WTC11 (cell line): ENCODE measurements around the gene TUBGCP6. TPM values are rescaled to one million over a fixed set of nuclear protein-coding genes. Genes with fewer than 3 reads are reported as not detected.

Experiments used
- ATF2 ChIP-seq: sonication (generic); formaldehyde crosslinking; IDR thresholded peaks from 2 replicates; pipeline ENCODE4 v1.8.1; 2022; ENCODE audit warnings: low read depth, missing genetic modification reagents, borderline replicate concordance
- E2F4 ChIP-seq: sonication (generic); formaldehyde crosslinking; IDR thresholded peaks from 2 replicates; pipeline ENCODE4 v1.8.1; 2022; ENCODE audit warnings: low read depth, mild to moderate bottlenecking, moderate library complexity, missing genetic modification reagents, borderline replicate concordance
- ELF4 ChIP-seq: sonication (generic); formaldehyde crosslinking; IDR thresholded peaks from 2 replicates; pipeline ENCODE4 v1.8.1; 2022; ENCODE audit warnings: low read depth, mild to moderate bottlenecking, moderate library complexity, missing genetic modification reagents
- ERG ChIP-seq: fragments of 250-450 bp; sonication (Bioruptor Pico); IDR thresholded peaks from 2 replicates; pipeline ENCODE4 v1.8.0; 2021; ENCODE audit warnings: mild to moderate bottlenecking
- FOXK1 ChIP-seq: sonication (generic); formaldehyde crosslinking; IDR thresholded peaks from 2 replicates; pipeline ENCODE4 v1.8.0; 2022; ENCODE audit warnings: mild to moderate bottlenecking, moderate library complexity, missing genetic modification reagents
- GABPB1 ChIP-seq: sonication (generic); formaldehyde crosslinking; IDR thresholded peaks from 2 replicates; pipeline ENCODE4 v1.8.1; 2023; ENCODE audit warnings: mild to moderate bottlenecking, missing genetic modification reagents
- GTF2I ChIP-seq: fragments of 250-450 bp; sonication (Bioruptor Pico); conservative IDR thresholded peaks from 2 replicates; pipeline ENCODE4 v1.4.0; 2021; ENCODE audit warnings: mild to moderate bottlenecking
- JUN ChIP-seq: sonication (generic); formaldehyde crosslinking; IDR thresholded peaks from 2 replicates; pipeline ENCODE4 v1.8.0; 2023; ENCODE audit warnings: mild to moderate bottlenecking, missing genetic modification reagents
- NFE2L1 ChIP-seq: sonication (generic); formaldehyde crosslinking; IDR thresholded peaks from 2 replicates; pipeline ENCODE4 v1.8.1; 2023; ENCODE audit warnings: missing genetic modification reagents
- OVOL2 ChIP-seq: fragments of 250-450 bp; sonication (Bioruptor Pico); IDR thresholded peaks from 2 replicates; pipeline ENCODE4 v1.9.0; 2021; ENCODE audit warnings: mild to moderate bottlenecking, borderline replicate concordance
- PREB ChIP-seq: sonication (generic); formaldehyde crosslinking; IDR thresholded peaks from 2 replicates; pipeline ENCODE4 v1.8.1; 2022; ENCODE audit warnings: mild to moderate bottlenecking, missing genetic modification reagents, moderate library complexity, borderline replicate concordance
- RELA ChIP-seq: sonication (generic); formaldehyde crosslinking; IDR thresholded peaks from 2 replicates; pipeline ENCODE4 v1.8.1; 2022; ENCODE audit warnings: missing genetic modification reagents, mild to moderate bottlenecking, borderline replicate concordance
- SMAD3 ChIP-seq: sonication (generic); formaldehyde crosslinking; IDR thresholded peaks from 2 replicates; pipeline ENCODE4 v1.8.0; 2022; ENCODE audit warnings: missing genetic modification reagents, mild to moderate bottlenecking, borderline replicate concordance
- SMAD4 ChIP-seq: sonication (generic); formaldehyde crosslinking; IDR thresholded peaks from 2 replicates; pipeline ENCODE4 v1.8.0; 2022; ENCODE audit warnings: mild to moderate bottlenecking, missing genetic modification reagents
- SOX15 ChIP-seq: fragments of 250-450 bp; sonication (Bioruptor Pico); IDR thresholded peaks from 2 replicates; pipeline ENCODE4 v1.9.0; 2021; ENCODE audit warnings: mild to moderate bottlenecking
- STAT6 ChIP-seq: sonication (generic); formaldehyde crosslinking; conservative IDR thresholded peaks from 2 replicates; pipeline ENCODE4 v1.8.1; 2023; ENCODE audit warnings: mild to moderate bottlenecking, low read depth, missing genetic modification reagents, moderate library complexity
- TEAD4 ChIP-seq: sonication (generic); formaldehyde crosslinking; IDR thresholded peaks from 2 replicates; pipeline ENCODE4 v1.8.0; 2022; ENCODE audit warnings: mild to moderate bottlenecking, missing genetic modification reagents
- USF1 ChIP-seq: sonication (generic); formaldehyde crosslinking; IDR thresholded peaks from 2 replicates; pipeline ENCODE4 v1.8.0; 2022; ENCODE audit warnings: mild to moderate bottlenecking, missing genetic modification reagents
- ZBTB21 ChIP-seq: sonication (generic); formaldehyde crosslinking; IDR thresholded peaks from 2 replicates; pipeline ENCODE4 v1.8.1; 2023; ENCODE audit warnings: mild to moderate bottlenecking, missing genetic modification reagents, borderline replicate concordance
- ZBTB43 ChIP-seq: sonication (generic); formaldehyde crosslinking; IDR thresholded peaks from 2 replicates; pipeline ENCODE4 v1.8.1; 2023; ENCODE audit warnings: mild to moderate bottlenecking, missing genetic modification reagents
- ZMAT4 ChIP-seq: fragments of 250-450 bp; sonication (Bioruptor Pico); IDR thresholded peaks from 2 replicates; pipeline ENCODE4 v1.9.0; 2021; ENCODE audit warnings: mild to moderate bottlenecking
- ZNF138 ChIP-seq: sonication (generic); formaldehyde crosslinking; conservative IDR thresholded peaks from 2 replicates; pipeline ENCODE4 v1.8.1; 2022; ENCODE audit warnings: mild to moderate bottlenecking, moderate library complexity, missing genetic modification reagents
- ZNF281 ChIP-seq: sonication (generic); formaldehyde crosslinking; IDR thresholded peaks from 2 replicates; pipeline ENCODE4 v1.8.0; 2023; ENCODE audit warnings: mild to moderate bottlenecking, missing genetic modification reagents
- ZNF396 ChIP-seq: fragments of 250-450 bp; sonication (Bioruptor Pico); IDR thresholded peaks from 2 replicates; pipeline ENCODE4 v1.8.0; 2021; ENCODE audit warnings: mild to moderate bottlenecking, moderate library complexity, borderline replicate concordance
- total RNA-seq: library from RNA; stranded (reverse); gene quantifications from 3 replicates; pipeline ENCODE4 v1.2.3, GENCODE V29; 2021

The TUBGCP6 gene
- total RNA-seq, 1 experiment from 2014 or later, result 45.4 TPM

GRCh38 chr22:50270666-50271394 lies 26.0 kb upstream of the TUBGCP6 start (continued):
- TF ChIP-seq SMAD3, result 0 out of 2 replicates have a peak, but pooled peaks have one; percentile 61
- TF ChIP-seq OVOL2, result no peak
- TF ChIP-seq ZNF396 (CRISPR knock-in tag), result no peak
- no peak for TF ChIP-seq ELF4 (CRISPR knock-in tag)
- TF ChIP-seq PREB (CRISPR knock-in tag), result peak; percentile 51; the same call in 1 of the 2 replicates
- no peak for TF ChIP-seq ZNF281 (CRISPR knock-in tag)
- TF ChIP-seq ZMAT4 (CRISPR knock-in tag), result no peak
- no peak for TF ChIP-seq GTF2I
- peak; percentile 86; the same call in 1 of the 2 replicates for TF ChIP-seq RELA (CRISPR knock-in tag)
- TF ChIP-seq JUN, result peak; percentile 92
- peak; percentile 54; the same call in 1 of the 2 replicates for TF ChIP-seq ZBTB43
- no peak for TF ChIP-seq E2F4
- no peak for TF ChIP-seq ERG (CRISPR knock-in tag)
- peak; percentile 46; the same call in 1 of the 2 replicates for TF ChIP-seq USF1 (CRISPR knock-in tag)
- peak; percentile 76; the same call in 1 of the 2 replicates for TF ChIP-seq FOXK1
- TF ChIP-seq TEAD4, result peak; percentile 92
- 0 out of 2 replicates have a peak, but pooled peaks have one; percentile 40 for TF ChIP-seq ZBTB21 (CRISPR knock-in tag)
- TF ChIP-seq GABPB1, result peak; percentile 39; the same call in 1 of the 2 replicates
- no peak for TF ChIP-seq SOX15 (CRISPR knock-in tag)
- no peak for TF ChIP-seq NFE2L1 (CRISPR knock-in tag)
- TF ChIP-seq ATF2 (CRISPR knock-in tag), result no peak
- 0 out of 2 replicates have a peak, but pooled peaks have one; percentile 46 for TF ChIP-seq STAT6 (CRISPR knock-in tag)
- TF ChIP-seq ZNF138, result 0 out of 2 replicates have a peak, but pooled peaks have one; percentile 32
- peak; percentile 86 for TF ChIP-seq SMAD4
